ENCODE results near the gene TSPAN12.

Gene TSPAN12

DNA sequence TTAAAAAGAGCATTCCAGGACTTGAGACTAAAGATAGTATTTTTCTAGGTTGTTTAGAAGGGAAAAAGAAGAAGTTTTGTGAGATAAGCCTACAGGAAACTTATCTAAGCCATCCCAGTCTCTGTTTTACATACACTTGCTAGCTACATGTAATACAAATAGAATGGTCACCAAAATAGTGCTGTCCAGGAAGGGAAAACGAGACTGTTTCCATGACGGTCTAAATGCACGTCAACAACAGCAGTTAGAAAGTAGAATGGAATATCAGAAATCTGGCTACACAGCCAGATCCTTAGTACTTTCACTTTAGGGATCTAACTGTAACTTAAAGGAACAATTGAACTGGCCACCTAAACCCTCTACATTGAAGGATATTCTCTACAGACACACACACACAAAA, 117.6 kb downstream of the TSPAN12 start:
- DNase-seq = no peak

DNA sequence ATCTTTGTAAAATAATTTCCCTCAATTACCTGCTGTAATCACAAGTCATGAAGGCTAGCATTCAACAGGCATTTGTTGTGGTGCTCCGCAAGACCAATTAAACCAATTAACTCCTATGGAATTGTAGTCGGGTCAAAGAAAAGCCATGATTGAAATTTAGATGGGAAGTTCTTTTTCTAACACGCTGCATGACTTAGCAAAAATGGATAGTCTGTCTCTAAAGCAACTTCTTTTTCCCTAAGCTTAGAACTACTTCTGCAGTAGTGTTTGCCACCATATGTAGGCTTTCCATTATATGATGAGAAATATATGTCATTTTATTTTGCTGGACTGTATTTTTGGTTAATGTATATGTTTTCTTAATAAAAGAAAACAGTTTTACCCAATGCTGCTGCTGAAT, 119.1 kb downstream of the TSPAN12 start:
- DNase-seq = no peak
